ENCODE data around the gene AUH.

The AUH gene

DNA sequence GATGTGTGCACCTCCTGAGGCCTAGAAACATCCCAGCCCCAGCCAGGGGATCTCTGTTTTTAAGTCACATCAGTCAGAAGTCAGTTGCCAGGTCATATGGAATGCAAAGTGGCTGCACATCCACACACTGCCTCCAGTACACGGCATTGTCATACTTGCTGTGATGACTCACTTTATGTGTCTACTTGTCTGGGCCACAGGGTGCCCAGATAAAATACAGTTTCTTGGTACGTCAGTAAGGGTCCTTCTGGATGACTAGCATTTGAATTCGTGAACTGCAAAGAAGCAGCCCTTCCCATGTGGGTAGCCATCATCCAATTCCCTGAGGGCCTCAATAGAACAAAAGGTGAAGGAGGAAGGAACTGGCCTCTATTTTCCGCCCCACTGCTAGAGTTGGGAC, 27.7 kb downstream of the AUH start:
- no peak for DNase-seq

DNA sequence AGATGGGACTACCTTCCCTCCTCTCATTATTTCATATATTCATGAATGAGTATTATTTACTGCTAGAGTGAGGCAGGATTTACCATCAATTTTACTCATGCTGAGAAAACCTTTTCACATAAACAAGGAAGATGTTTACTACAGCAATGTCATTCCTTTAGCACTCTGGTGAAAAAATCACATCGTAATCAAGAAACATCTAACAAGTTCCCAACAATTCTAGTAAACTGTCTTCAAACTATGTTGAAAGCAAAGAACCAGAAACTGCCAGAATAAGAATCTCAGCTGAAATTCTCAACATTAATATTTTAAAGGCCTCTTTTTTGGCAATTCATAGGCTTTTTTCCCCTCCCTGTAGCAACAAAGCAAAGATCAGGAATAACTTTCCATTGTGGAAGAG, 28.2 kb downstream of the AUH start:
- DNase-seq = no peak

DNA sequence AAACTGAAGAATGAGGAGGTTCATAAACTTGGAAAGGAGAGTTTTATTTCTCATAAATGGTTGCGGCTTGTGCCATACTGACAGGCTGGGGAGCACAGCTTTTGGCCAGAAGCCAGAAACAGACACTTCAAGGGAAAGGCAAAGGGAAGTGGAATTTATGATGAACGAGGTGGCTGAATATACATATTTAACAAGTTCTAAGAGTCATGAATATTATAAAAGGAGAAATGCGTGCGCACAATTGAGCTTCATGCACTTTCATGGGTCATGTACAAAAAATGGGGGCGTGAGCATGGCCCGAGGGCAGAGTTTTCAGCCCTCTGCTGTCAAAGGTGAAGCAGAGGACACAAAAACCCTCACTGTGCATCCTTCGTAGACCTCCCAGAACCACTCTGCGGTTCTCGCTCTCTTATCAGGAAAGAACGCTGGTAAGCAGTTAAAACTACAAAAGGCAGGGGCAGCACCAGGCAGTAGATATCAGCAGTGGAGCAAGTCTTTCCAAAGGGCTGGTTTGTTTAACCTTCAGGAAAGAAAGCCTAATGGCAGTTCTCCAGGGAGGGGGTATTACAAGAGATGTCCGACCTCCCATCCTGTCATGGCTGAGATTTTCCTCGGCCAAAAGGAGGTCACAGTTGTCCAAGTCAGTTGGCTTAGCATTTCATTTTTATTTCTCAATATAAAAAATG, 29.0 kb downstream of the AUH start:
- no peak for DNase-seq

DNA sequence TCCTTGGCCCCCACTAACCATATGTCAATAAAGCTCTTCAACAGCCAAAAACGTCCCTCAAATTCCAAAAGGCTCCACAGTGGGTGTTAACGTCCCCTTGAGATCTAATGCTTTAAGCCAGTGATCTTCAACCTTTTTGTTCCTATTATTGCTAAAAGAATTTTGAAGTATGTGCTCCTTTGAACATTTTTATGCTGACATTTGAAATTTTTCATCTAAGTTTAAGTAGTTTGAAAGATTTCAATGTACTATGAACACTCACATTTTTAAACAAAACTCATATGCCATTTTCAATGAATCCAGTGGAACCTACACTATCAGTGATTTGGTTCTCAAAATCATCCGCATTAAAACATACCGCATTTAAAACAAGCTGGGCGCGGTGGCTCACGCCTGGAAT, 29.9 kb downstream of the AUH start:
- no peak for DNase-seq

DNA sequence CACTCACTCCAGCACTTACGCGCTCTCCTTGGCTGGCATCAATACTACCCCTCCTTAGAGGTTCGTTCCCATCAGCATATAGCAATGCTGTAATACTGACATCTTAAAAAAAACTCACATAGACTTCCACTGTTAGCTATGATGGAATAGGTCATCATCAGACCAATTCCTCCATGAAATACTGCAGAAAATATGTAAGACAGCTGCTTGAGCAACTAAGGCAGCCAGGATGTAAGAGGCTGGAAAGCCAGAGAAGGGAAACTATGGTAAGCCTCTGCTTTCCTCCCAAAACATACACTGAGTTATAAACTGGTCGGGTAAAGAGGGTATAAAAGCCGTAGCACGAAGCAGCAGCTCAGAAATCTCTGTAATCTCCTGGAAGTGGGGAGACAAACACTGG, 33.5 kb downstream of the AUH start:
- DNase-seq = no peak

DNA sequence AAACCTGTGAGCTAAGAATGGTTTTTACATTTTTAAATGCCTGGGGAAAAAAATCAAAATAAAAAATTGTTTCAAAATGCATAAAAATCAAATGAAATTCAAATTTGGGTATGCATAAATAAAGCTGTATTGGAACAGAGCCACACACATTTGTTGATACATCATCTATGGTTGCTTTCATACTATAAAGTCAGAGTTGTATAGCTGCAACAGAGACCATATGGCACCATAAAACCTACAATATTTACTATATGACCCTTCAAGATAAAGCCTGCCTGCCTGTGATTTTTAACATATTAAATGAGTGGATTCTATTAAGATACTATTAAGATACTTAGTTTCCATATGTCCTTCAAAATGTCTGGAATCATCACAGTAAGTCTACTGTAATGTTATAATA, 40.0 kb downstream of the AUH start:
- no peak for DNase-seq

DNA sequence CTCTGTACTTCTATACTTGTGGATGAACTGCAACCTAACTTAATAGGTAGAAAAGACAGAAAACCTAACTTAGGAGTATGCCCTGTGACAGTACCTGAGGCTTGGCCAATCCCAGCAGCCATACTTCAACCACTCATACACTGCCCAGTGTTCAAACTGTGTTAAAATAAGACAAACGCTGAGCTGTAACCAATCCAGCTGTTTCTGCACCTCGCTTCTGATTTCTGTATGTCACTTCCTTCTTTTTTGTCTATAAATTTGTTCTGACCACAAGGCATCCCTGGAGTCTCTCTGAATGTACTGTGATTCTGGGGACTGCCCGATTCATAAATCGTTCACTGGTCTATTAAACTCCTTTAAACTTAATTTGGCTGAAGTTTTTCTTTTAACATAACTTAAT, 41.4 kb downstream of the AUH start:
- DNase-seq = no peak

DNA sequence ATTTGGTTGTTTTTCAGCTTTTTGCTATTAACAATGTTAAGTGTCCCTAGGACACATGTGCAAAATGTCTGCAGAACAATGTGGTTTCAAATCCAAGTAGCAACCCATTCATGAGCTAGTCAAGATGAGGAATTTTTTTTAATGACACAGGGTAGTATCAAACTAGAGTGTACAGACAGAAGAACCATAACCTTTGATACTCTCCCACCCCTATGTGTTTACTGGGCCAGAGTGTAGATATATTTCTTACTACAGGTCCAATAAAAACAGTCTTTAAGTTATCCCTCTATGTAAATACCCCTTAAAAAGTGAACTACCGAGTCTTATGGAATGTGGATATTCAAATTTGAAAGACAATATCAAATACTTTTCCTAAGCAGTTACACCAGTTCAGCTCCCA, 45.6 kb downstream of the AUH start:
- no peak for DNase-seq

DNA sequence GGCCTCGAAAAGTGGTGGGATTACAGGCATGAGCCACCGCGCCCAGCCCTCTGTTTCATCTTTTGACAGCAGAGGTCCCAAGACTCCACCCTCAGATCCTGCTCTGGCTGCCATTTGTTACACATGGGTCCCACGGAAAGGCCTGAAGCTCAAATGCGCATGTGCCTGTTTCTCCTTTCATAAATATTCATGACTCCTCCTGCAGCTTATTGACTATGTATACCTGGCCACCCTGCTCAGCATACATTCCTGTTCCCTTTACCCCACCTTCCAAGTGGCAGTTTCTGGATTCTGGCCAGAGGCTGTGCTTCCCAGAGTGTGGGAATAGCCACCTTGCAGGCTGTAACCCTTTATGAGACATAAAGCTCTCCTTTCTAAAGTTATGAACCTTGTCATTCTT, 46.5 kb downstream of the AUH start:
- no peak for DNase-seq

DNA sequence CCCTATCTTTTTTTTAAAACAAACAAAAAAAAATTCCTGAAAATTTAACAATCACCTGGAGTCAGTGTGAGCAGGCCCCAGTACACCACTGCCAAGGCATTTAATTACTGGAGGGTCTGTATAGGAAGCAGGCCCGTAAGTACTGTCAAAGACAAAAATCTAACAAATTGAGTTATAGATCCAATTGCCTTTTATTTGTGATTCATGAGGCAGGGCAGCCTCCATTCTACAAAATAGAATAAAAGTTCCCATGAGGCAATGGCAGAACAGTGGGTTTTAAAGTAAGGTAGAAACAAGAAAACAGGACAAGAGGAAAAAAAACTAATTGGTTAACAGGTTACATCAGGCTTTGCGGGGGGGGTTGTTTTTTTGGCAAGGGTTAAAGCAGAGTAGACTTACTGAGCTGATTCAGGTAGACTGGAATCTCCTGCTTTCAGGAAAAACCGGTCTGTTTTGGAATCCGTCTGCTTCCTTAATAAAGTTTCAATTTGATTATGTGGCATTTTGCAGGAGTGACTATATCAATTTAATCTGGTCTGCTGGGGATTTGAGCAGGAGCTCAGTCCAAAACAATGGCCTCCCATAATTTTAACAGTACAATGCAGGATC, 48.9 kb downstream of the AUH start:
- no peak for DNase-seq

DNA sequence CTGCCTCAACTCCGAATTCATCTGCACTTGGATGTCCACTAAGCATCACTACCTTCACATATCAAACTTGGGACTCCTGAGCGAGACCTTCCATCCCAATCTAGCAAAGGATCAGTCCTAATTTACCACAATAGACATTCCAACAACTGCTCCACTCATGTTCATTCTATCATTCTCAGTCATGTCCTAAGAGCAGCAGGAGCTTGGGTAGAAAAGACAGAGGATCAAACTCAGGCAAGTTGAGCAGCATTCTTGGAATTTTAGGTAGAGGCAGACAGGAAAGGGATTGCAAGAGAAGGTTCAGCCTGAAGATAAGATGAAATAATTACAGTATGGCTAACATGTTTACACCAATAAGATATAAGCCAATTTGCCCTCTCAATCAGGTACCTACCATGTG, 51.7 kb downstream of the AUH start:
- no peak for DNase-seq

DNA sequence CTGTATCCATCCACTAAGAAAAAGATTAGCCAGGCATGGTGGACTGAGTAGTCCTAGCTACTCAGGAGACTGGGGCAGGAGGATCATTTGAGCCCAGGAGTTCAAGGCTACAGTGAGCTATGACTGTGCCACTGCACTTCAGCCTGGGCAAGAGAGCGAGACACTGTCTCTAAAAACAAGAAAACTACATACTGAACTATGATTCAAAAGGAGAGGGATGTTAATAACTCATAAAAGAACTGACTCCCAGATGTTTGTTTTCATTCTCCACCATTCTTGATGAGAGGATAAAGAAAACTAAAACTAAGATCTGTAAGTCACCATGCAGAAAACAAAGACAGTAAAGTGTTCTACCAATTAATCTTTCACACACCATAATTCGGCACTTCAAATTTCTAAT, 53.5 kb downstream of the AUH start:
- no peak for DNase-seq

DNA sequence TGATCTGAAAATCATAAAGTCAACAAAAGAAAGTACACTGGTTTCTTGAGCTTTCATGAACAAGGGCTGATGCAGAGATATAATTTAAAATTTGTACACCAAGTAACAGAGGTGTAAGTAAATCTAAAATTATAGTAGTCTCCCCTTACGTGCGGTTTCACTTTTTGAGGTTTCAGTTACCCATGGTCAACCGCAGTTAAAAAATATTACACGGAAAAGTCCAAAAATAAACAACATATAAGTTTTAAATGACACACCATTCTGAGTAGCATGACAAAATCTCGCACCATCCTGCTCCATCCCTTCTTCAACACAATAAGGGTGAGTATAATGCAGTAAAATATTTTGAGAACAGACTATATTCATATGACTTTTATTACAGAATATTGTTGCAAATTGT, 54.4 kb downstream of the AUH start:
- no peak for DNase-seq

DNA sequence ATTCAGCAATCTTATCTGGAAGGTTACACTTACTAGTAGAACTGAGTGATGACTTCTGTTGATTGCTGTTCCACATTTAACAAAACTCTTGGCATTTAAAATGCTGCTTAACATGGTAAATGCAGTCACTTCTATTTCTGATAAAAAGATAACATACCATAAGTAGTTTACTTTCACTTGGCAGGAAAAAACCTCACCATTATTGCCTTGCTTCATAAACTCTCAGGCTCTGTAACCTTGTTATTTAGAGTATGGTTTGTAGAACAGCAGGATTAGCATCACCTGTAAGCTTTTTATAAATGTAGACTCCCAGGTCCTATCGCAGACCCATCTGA, 55.5 kb downstream of the AUH start:
- no peak for DNase-seq

DNA sequence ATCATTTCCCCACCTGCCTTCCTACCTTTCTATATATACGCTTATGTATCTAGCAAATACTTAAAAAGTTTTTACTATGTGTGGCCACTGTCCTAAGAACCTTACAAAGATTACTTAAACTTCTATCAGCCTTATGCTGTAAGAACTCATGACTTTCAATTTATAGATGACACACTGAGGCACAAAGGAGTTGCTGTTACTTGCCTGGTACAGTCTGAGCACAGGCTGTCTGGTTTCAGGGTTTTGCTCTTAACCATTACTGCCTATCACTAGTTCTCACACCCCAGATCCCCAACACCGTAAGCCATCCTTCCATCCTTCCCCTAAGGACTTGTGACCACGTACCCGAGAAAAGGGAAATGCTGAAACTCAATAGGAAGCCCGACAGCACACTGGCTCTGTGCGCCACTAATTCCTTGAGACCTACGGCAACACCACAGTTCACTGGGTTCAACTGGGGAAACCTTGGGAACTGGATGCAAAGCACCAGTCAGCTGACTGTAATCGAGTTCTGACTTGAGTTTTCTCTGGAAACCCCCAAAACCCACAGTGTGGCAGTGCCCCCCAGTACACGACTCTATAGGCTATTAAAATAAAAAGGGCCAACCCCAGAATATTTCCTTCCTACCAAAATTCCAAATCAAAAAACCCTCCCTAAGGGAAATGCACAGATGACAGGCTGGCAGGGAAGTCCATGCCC, 56.0 kb downstream of the AUH start:
- no peak for DNase-seq

DNA sequence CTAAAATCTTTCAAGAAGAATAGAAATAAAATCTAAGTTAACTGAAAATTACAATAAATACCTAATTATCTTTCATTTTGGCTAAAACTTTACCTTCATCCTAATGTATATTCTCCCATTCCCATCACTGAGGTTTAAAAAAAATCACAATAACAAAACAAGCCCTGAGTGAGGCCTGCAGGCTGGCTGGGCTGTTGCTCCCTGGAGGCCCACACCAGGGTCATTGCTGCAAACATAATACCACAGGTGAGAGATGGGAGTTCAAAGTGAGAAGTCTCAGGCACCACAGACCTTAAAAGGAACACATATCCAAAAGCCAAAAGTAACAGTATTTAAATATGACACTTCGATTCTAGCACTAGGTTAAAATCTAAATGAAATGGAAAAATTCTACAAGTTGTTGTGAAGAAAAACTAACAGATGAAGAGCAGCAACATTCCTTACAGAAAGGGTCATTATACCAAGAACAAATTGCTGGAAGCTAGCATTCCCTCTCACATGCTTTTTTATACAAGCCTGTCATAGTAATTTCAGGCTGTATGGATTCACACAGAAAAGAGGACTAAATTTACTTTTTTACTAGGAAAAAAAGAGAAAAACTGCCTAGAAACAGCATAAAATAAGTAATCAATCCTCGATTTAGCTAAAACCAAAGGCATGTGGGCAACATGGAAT, 57.8 kb downstream of the AUH start:
- no peak for DNase-seq

DNA sequence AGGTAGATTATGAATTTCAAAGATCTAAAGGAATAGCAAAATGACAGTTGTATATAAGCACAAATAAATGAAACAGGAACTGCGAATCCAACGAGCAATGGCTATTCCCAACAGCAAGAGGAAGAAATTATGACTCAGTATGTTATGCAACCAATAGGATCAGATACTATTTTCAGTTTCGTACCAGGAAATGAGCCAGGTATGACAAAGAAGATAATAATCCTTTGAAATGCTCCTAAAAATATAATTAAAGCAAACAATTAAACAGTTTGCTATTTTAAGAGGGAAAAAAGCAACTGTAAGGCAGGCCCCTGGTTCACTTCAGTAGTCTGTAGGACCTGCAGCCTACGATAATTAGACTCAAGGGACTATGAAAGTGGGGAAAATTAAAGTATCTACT, 58.9 kb downstream of the AUH start:
- DNase-seq = no peak

DNA sequence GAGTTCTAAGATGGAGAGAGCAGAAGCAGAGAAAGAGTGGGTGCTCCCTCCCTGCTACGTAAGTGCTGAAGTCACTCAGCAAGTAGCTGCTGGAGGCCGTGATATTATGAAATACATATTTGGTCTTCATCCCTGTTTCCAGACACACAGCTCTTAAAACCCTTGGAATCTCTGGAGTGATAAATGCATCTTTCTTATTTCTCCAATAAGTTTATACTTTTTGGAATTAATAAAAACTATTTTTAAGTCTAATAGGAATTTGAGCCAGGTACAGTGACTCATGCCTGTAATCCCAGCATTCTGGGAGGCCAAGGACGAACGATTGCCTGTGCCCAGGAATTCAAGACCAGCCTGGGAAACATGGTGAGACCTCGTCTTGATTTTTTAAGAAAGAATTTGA, 60.6 kb downstream of the AUH start:
- DNase-seq = no peak

DNA sequence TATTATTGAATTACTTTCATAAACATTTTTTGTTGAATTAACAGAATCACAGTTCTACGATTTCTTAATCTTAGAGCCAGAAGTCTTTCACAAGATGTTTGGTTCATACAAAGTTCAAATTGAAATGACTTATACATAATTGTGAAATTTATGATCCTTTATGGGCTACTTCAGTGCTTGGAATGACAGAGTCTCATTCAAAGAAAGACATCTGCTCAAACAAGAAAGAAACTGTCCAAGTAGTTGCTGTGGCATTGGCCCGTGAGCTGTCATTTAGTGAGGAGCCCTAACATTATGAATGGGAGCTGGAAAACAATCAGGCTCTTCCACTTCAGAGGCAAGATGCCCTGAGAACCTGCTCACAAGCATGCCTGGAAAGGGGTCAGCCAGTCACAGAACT, 63.4 kb downstream of the AUH start:
- DNase-seq = peak in 1 of 2 donors; percentile 24

DNA sequence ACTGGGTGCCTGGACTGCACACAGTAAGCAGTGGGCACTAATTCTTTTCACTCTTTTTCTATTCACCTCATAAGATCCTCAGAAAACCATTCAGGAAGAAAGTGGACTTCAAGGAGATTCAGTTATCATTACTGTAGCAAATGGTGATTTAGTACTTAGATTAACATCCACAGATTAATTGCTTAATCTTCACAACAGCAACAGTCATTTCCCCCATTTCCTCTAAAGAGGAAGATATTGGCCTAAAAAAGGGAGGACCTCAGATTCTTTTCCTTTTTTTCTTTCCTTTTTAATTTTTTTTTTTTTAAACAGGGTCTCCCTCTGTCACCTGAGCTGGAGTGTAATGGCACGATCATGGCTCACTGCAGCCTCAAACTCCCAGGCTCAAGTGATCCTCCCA, 64.4 kb downstream of the AUH start:
- DNase-seq = no peak

DNA sequence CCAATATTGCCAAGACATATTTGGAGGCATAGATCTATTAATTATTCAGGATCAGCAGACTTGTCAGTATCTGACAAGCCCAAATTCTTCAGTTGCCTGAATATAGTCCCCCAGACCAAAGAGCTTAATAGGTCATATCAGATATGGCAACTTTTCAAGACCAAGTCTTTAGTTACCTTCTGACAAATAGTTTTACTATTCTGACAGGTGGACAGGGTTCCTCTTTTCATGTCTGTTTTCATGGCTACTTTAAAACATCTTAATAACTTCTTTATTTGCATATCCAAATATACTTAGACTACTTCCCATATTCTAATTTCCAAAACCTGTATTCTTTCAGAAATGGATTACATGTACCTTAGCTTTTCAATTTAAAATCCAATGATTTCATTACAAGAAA, 65.4 kb downstream of the AUH start:
- DNase-seq = no peak

DNA sequence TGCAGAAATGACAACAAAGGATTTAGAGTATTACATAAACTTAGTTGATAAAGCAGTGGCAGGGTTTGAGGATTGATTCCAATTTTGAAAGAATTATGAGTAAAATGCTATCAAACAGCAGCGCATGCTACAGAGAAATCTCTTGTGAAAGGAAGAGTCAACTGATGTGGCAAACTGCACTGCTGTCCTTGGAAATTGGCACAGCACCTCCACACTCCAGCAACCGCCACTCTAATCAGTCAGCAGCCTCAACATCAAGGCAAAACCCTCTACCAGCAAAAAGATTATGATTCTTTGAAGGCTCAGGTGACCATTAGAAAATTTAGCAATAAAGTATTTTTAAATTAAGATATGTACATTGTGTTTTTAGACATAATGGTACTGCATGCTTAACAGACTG, 66.4 kb downstream of the AUH start:
- no peak for DNase-seq

DNA sequence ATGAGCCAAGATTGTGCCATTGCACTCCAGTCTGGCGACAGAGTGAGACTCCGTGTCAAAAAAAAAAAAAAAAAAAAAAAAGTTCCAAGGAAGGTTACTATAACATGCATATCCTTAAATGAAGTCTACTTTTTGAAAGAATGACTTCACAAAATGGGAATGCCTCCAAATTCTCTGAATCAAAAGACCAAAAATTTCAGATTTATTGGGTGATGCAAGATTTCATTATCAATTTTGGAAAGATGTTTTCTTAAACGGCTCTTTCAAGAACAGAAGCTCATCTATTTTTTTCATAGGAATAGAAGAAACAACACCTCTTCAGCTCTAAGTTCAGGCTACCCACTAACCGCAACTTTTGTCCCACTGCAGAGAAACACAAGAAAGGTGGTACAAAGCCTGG, 69.9 kb downstream of the AUH start:
- no peak for DNase-seq

DNA sequence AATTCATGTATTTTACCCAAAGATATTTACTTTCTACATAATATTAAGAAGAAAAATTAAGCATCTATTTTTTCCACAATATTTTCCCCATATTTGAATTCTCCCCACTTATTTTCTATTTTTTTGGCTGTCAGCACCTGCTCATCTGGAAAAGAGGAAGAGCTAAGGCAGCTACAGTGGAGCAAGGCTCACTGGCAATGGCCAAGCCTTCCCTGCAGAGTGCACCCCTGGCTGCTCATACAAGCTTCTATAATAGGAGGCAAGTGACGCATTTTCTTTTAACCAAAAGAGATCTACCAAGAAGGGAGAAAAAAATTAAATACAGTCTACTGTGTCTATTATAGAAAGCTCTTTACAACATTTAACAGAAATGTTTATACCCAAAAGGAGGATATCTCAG, 72.5 kb downstream of the AUH start:
- no peak for DNase-seq

Measured in CD4-positive, alpha-beta T cell treated with Interferon alpha-2 for 1 hour (primary cell).